DOHH2 (cell line): Measurements from ENCODE around the gene GGPS1.

Experiments
- H3F3A ChIP-seq: fragments of 200-600 bp; sonication (generic), shearing (Covaris generic); 2 replicates; pipeline ENCODE4 v1.6.0; 2016; ENCODE audit warnings: antibody characterized with exemption, mild to moderate bottlenecking; ENCODE audit not compliant: control insufficient read depth, insufficient read depth
- H3K27ac ChIP-seq: fragments of 200-600 bp; sonication (generic); 2 replicates; pipeline ENCODE4 v1.5.1; 2014; ENCODE audit warnings: low read depth, mild to moderate bottlenecking, low read length, moderate library complexity
- H3K27me3 ChIP-seq: fragments of 200-600 bp; sonication (generic); 2 replicates; pipeline ENCODE4 v1.6.1; 2014; ENCODE audit warnings: mild to moderate bottlenecking, low read length, mixed read lengths; ENCODE audit not compliant: control insufficient read depth
- H3K36me3 ChIP-seq: fragments of 200-600 bp; sonication (generic); 2 replicates; pipeline ENCODE4 v1.6.1; 2014; ENCODE audit warnings: mild to moderate bottlenecking, low read length, moderate library complexity, mixed read lengths; ENCODE audit not compliant: control insufficient read depth
- H3K4me1 ChIP-seq: fragments of 200-600 bp; sonication (generic); 2 replicates; pipeline ENCODE4 v1.6.1; 2014; ENCODE audit warnings: mild to moderate bottlenecking, low read length, mixed read lengths; ENCODE audit not compliant: control insufficient read depth
- H3K4me2 ChIP-seq: fragments of 200-600 bp; sonication (generic); 2 replicates; pipeline ENCODE4 v1.6.0; 2014; ENCODE audit warnings: mild to moderate bottlenecking, low read length, moderate library complexity
- H3K4me3 ChIP-seq: fragments of 200-600 bp; sonication (generic); 2 replicates; pipeline ENCODE4 v1.5.1; 2014; ENCODE audit warnings: mild to moderate bottlenecking, low read length, mixed read lengths
- H3K79me2 ChIP-seq: fragments of 200-600 bp; sonication (generic); 2 replicates; pipeline ENCODE4 v1.6.1; 2014; ENCODE audit warnings: mild to moderate bottlenecking, low read length, mixed read lengths; ENCODE audit not compliant: control insufficient read depth
- H3K9me2 ChIP-seq: fragments of 200-600 bp; sonication (generic); replicated peaks from 2 replicates; pipeline ENCODE4 v1.6.1; 2014; ENCODE audit warnings: mild to moderate bottlenecking, low read length, mixed read lengths; ENCODE audit not compliant: control insufficient read depth
- H3K9me3 ChIP-seq: fragments of 200-600 bp; sonication (generic); 2 replicates; pipeline ENCODE4 v1.6.1; 2014; ENCODE audit warnings: antibody characterized with exemption, low read length, mixed read lengths; ENCODE audit not compliant: control insufficient read depth, insufficient read depth
- H4K20me1 ChIP-seq: fragments of 200-600 bp; sonication (generic); 2 replicates; pipeline ENCODE4 v1.6.0; 2014; ENCODE audit warnings: low read depth, mild to moderate bottlenecking, antibody characterized with exemption, low read length, moderate library complexity; ENCODE audit not compliant: control insufficient read depth, insufficient read depth
- CTCF ChIP-seq: fragments of 200-600 bp; sonication (generic); IDR thresholded peaks from one replicate; pipeline ENCODE4 v1.5.1; 2014; ENCODE audit warnings: antibody characterized with exemption, mild to moderate bottlenecking, low read depth, low read length; ENCODE audit not compliant: poor library complexity, severe bottlenecking
- EZH2phosphoT487 ChIP-seq: fragments of 200-600 bp; sonication (generic); IDR thresholded peaks from 2 replicates; pipeline ENCODE4 v1.6.1; 2017; ENCODE audit warnings: borderline replicate concordance, mild to moderate bottlenecking, antibody characterized with exemption, low read length, moderate library complexity, mixed read lengths

GGPS1 gene

GRCh38 chr1:235315735-235316134 is 12.6 kb upstream of the GGPS1 start:
- Histone ChIP-seq H4K20me1 (peaks cover 15% of the 10 kb centered on the region), H3K9me2 (no peaks in the 10 kb centered on the region)
- no peak for TF ChIP-seq EZH2phosphoT487

GRCh38 chr1:235317168-235317567 is 11.2 kb upstream of the GGPS1 start:
- no peak overlapping the region for H3K4me2 ChIP-seq
- TF ChIP-seq EZH2phosphoT487 (no peak), CTCF (no peak)

More at GRCh38 chr1:235315735-235316134, 12.6 kb upstream of the GGPS1 start:
- 0 out of 2 replicates have a peak, but pooled peaks cover 1% of the 10 kb centered on the region for H3K4me1 ChIP-seq
- no peaks in the 10 kb centered on the region; the same call in 1 of the 2 replicates for H3F3A ChIP-seq
- no peaks in the 10 kb centered on the region for H3K27me3 ChIP-seq
- H3K4me2 ChIP-seq, result no peak overlapping the region
- no peak overlapping the region for H3K27ac ChIP-seq
- no peaks in the 10 kb centered on the region for H3K9me3 ChIP-seq
- peaks cover 100% of the 10 kb centered on the region for H3K79me2 ChIP-seq
- H3K4me3 ChIP-seq, result no peak overlapping the region
- peaks cover 26% of the 10 kb centered on the region for H3K36me3 ChIP-seq

GRCh38 chr1:235319255-235319654 is 9.1 kb upstream of the GGPS1 start:
- H3K4me3 ChIP-seq, result no peak overlapping the region
- no peaks in the 10 kb centered on the region for H3K27me3 ChIP-seq
- H3K4me1 ChIP-seq, result peaks cover 4% of the 10 kb centered on the region
- H3K79me2 ChIP-seq, result peaks cover 100% of the 10 kb centered on the region
- peaks cover 36% of the 10 kb centered on the region for H3K36me3 ChIP-seq
- no peaks in the 10 kb centered on the region for H3K9me3 ChIP-seq
- peaks cover 20% of the 10 kb centered on the region for H4K20me1 ChIP-seq
- TF ChIP-seq CTCF (no peak), EZH2phosphoT487 (no peak)
- no peaks in the 10 kb centered on the region; the same call in 1 of the 2 replicates for H3F3A ChIP-seq
- H3K9me2 ChIP-seq, result no peaks in the 10 kb centered on the region
- no peak overlapping the region for H3K27ac ChIP-seq
- no peak overlapping the region for H3K4me2 ChIP-seq

More at GRCh38 chr1:235317168-235317567, 11.2 kb upstream of the GGPS1 start:
- Histone ChIP-seq H3K27ac (no peak overlapping the region), H3K4me3 (no peak overlapping the region), H3K9me2 (no peaks in the 10 kb centered on the region), H3K4me1 (no peaks in the 10 kb centered on the region), H3K79me2 (peaks cover 100% of the 10 kb centered on the region), H3K9me3 (no peaks in the 10 kb centered on the region), H3F3A (no peaks in the 10 kb centered on the region; the same call in 1 of the 2 replicates), H3K36me3 (peaks cover 26% of the 10 kb centered on the region), H4K20me1 (peaks cover 12% of the 10 kb centered on the region), H3K27me3 (no peaks in the 10 kb centered on the region)

- H3K9me2 ChIP-seq, result no peaks in the 10 kb centered on the region
- peaks cover 48% of the 10 kb centered on the region for H3K36me3 ChIP-seq
- no peaks in the 10 kb centered on the region for H3K9me3 ChIP-seq
- no peak overlapping the region for H3K4me2 ChIP-seq
- peaks cover 18% of the 10 kb centered on the region for H3K4me1 ChIP-seq
- no peak overlapping the region for H3K4me3 ChIP-seq
- no peaks in the 10 kb centered on the region for H3K27me3 ChIP-seq
- H3K79me2 ChIP-seq, result peaks cover 100% of the 10 kb centered on the region
- peaks cover 5% of the 10 kb centered on the region; the same call in 1 of the 2 replicates for H3F3A ChIP-seq
- H3K27ac ChIP-seq, result no peak overlapping the region
- TF ChIP-seq EZH2phosphoT487 (no peak), CTCF (no peak)
- peaks cover 23% of the 10 kb centered on the region for H4K20me1 ChIP-seq
These were observed 7.7 kb upstream of the GGPS1 start for GRCh38 chr1:235320521-235321179.
